ENCODE data around the gene SVEP1. TPM values are rescaled to one million over a fixed set of nuclear protein-coding genes. Genes with fewer than 3 reads are reported as not detected.

Gene SVEP1
- total RNA-seq, 1 donor from 2014 or later, result 46.4 TPM

GRCh38 chr9:110605565-110605964, 26.0 kb upstream of the SVEP1 start:
- Histone ChIP-seq H3K27ac (ENCODE audit: low read depth, low read length) (no peak overlapping the region), H3K4me3 (ENCODE audit: low read length in 3 of 3) (no peak overlapping the region), H3K27me3 (ENCODE audit: control insufficient read depth in 3 of 3, insufficient read depth in 3 of 3, low read length in 3 of 3) (no peaks in the 10 kb centered on the region), H3K9me3 (ENCODE audit: control insufficient read depth in 3 of 3, low read length in 3 of 3) (no peaks in the 10 kb centered on the region), H3K9ac (ENCODE audit: low read depth in 1 of 3, low read length in 3 of 3) (no peak overlapping the region), H3K36me3 (ENCODE audit: control insufficient read depth in 3 of 3, insufficient read depth in 3 of 3, low read length in 3 of 3) (no peaks in the 10 kb centered on the region), H3K4me1 (ENCODE audit: control insufficient read depth in 3 of 3, insufficient read depth in 3 of 3, low read length in 3 of 3) (no peaks in the 10 kb centered on the region)

GRCh38 chr9:110604171-110604601, 24.6 kb upstream of the SVEP1 start:
- Histone ChIP-seq H3K27ac (ENCODE audit: low read depth, low read length) (no peak overlapping the region), H3K9ac (ENCODE audit: low read depth in 1 of 3, low read length in 3 of 3) (no peak overlapping the region)

DNA sequence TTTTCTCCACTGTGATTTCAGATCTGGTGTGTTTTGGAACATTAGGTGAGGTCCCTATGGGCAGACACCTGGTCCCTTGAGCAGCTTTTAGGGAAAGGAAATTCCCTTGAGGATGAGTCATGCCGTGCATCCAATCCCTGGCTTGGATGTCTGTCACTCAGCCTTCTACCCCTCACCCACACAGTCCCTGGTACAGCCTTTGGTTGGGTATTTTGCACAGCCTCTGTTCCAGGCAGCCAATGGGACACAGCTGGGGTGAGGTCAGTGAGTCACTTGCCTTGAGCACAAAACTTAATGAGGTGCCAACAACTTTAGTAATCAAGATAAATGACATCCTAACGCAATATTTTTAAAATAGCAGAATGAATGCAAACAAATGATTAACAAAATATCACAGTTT, 22.7 kb upstream of the SVEP1 start:
- no peak overlapping the region for H3K9ac ChIP-seq (ENCODE audit: low read depth in 1 of 3, low read length in 3 of 3)
- no peak overlapping the region for H3K27ac ChIP-seq (ENCODE audit: low read depth, low read length)
- H3K9me3 ChIP-seq (ENCODE audit: control insufficient read depth in 3 of 3, low read length in 3 of 3), result peaks cover 0 to 2% (median 0%) of the 10 kb centered on the region in 3 donors
- H3K27me3 ChIP-seq (ENCODE audit: control insufficient read depth in 3 of 3, insufficient read depth in 3 of 3, low read length in 3 of 3), result no peaks in the 10 kb centered on the region
- no peaks in the 10 kb centered on the region for H3K4me1 ChIP-seq (ENCODE audit: control insufficient read depth in 3 of 3, insufficient read depth in 3 of 3, low read length in 3 of 3)
- H3K4me3 ChIP-seq (ENCODE audit: low read length in 3 of 3), result no peak overlapping the region
- no peaks in the 10 kb centered on the region for H3K36me3 ChIP-seq (ENCODE audit: control insufficient read depth in 3 of 3, insufficient read depth in 3 of 3, low read length in 3 of 3)

More at GRCh38 chr9:110604171-110604601, 24.6 kb upstream of the SVEP1 start:
- Histone ChIP-seq H3K9me3 (ENCODE audit: control insufficient read depth in 3 of 3, low read length in 3 of 3) (no peaks in the 10 kb centered on the region), H3K4me1 (ENCODE audit: control insufficient read depth in 3 of 3, insufficient read depth in 3 of 3, low read length in 3 of 3) (no peaks in the 10 kb centered on the region), H3K4me3 (ENCODE audit: low read length in 3 of 3) (no peak overlapping the region), H3K36me3 (ENCODE audit: control insufficient read depth in 3 of 3, insufficient read depth in 3 of 3, low read length in 3 of 3) (no peaks in the 10 kb centered on the region), H3K27me3 (ENCODE audit: control insufficient read depth in 3 of 3, insufficient read depth in 3 of 3, low read length in 3 of 3) (no peaks in the 10 kb centered on the region)

GRCh38 chr9:110601098-110601497, 21.6 kb upstream of the SVEP1 start:
- no peak overlapping the region for H3K4me3 ChIP-seq (ENCODE audit: low read length in 3 of 3)
- H3K4me1 ChIP-seq (ENCODE audit: control insufficient read depth in 3 of 3, insufficient read depth in 3 of 3, low read length in 3 of 3), result no peaks in the 10 kb centered on the region
- H3K36me3 ChIP-seq (ENCODE audit: control insufficient read depth in 3 of 3, insufficient read depth in 3 of 3, low read length in 3 of 3), result no peaks in the 10 kb centered on the region
- no peaks in the 10 kb centered on the region for H3K27me3 ChIP-seq (ENCODE audit: control insufficient read depth in 3 of 3, insufficient read depth in 3 of 3, low read length in 3 of 3)
- H3K27ac ChIP-seq (ENCODE audit: low read depth, low read length), result no peak overlapping the region
- peaks cover 0 to 2% (median 0%) of the 10 kb centered on the region in 3 donors for H3K9me3 ChIP-seq (ENCODE audit: control insufficient read depth in 3 of 3, low read length in 3 of 3)
- no peak overlapping the region for H3K9ac ChIP-seq (ENCODE audit: low read depth in 1 of 3, low read length in 3 of 3)

GRCh38 chr9:110599468-110599867, 19.9 kb upstream of the SVEP1 start:
- no peaks in the 10 kb centered on the region for H3K4me1 ChIP-seq (ENCODE audit: control insufficient read depth in 3 of 3, insufficient read depth in 3 of 3, low read length in 3 of 3)
- no peaks in the 10 kb centered on the region for H3K36me3 ChIP-seq (ENCODE audit: control insufficient read depth in 3 of 3, insufficient read depth in 3 of 3, low read length in 3 of 3)
- peaks cover 0 to 2% (median 0%) of the 10 kb centered on the region in 3 donors for H3K9me3 ChIP-seq (ENCODE audit: control insufficient read depth in 3 of 3, low read length in 3 of 3)
- H3K27me3 ChIP-seq (ENCODE audit: control insufficient read depth in 3 of 3, insufficient read depth in 3 of 3, low read length in 3 of 3), result no peaks in the 10 kb centered on the region
- no peak overlapping the region for H3K27ac ChIP-seq (ENCODE audit: low read depth, low read length)
- no peak overlapping the region for H3K9ac ChIP-seq (ENCODE audit: low read depth in 1 of 3, low read length in 3 of 3)
- no peak overlapping the region for H3K4me3 ChIP-seq (ENCODE audit: low read length in 3 of 3)

- no peak overlapping the region for H3K27ac ChIP-seq (ENCODE audit: low read depth, low read length)
- H3K36me3 ChIP-seq (ENCODE audit: control insufficient read depth in 3 of 3, insufficient read depth in 3 of 3, low read length in 3 of 3), result no peaks in the 10 kb centered on the region
- no peaks in the 10 kb centered on the region for H3K4me1 ChIP-seq (ENCODE audit: control insufficient read depth in 3 of 3, insufficient read depth in 3 of 3, low read length in 3 of 3)
- H3K27me3 ChIP-seq (ENCODE audit: control insufficient read depth in 3 of 3, insufficient read depth in 3 of 3, low read length in 3 of 3), result no peaks in the 10 kb centered on the region
- no peaks in the 10 kb centered on the region for H3K9me3 ChIP-seq (ENCODE audit: control insufficient read depth in 3 of 3, low read length in 3 of 3)
- no peak overlapping the region for H3K4me3 ChIP-seq (ENCODE audit: low read length in 3 of 3)
- no peak overlapping the region for H3K9ac ChIP-seq (ENCODE audit: low read depth in 1 of 3, low read length in 3 of 3)
Measured at GRCh38 chr9:110592044-110592830, 12.7 kb upstream of the SVEP1 start.

GRCh38 chr9:110591526-110591925, 12.0 kb upstream of the SVEP1 start:
- no peak overlapping the region for H3K9ac ChIP-seq (ENCODE audit: low read depth in 1 of 3, low read length in 3 of 3)
- no peaks in the 10 kb centered on the region for H3K9me3 ChIP-seq (ENCODE audit: control insufficient read depth in 3 of 3, low read length in 3 of 3)
- H3K27me3 ChIP-seq (ENCODE audit: control insufficient read depth in 3 of 3, insufficient read depth in 3 of 3, low read length in 3 of 3), result no peaks in the 10 kb centered on the region
- no peaks in the 10 kb centered on the region for H3K4me1 ChIP-seq (ENCODE audit: control insufficient read depth in 3 of 3, insufficient read depth in 3 of 3, low read length in 3 of 3)
- H3K4me3 ChIP-seq (ENCODE audit: low read length in 3 of 3), result no peak overlapping the region
- no peak overlapping the region for H3K27ac ChIP-seq (ENCODE audit: low read depth, low read length)
- H3K36me3 ChIP-seq (ENCODE audit: control insufficient read depth in 3 of 3, insufficient read depth in 3 of 3, low read length in 3 of 3), result no peaks in the 10 kb centered on the region

- Histone ChIP-seq H3K4me3 (ENCODE audit: low read length in 3 of 3) (no peak overlapping the region), H3K27ac (ENCODE audit: low read depth, low read length) (no peak overlapping the region), H3K9me3 (ENCODE audit: control insufficient read depth in 3 of 3, low read length in 3 of 3) (no peaks in the 10 kb centered on the region)
Measured at GRCh38 chr9:110590816-110591215, 11.3 kb upstream of the SVEP1 start.

GRCh38 chr9:110588296-110588695, 8.8 kb upstream of the SVEP1 start:
- Histone ChIP-seq H3K9ac (ENCODE audit: low read depth in 1 of 3, low read length in 3 of 3) (no peak overlapping the region), H3K4me1 (ENCODE audit: control insufficient read depth in 3 of 3, insufficient read depth in 3 of 3, low read length in 3 of 3) (peaks cover 0 to under 1% (median 0%) of the 10 kb centered on the region in 3 donors), H3K4me3 (ENCODE audit: low read length in 3 of 3) (no peak overlapping the region), H3K27ac (ENCODE audit: low read depth, low read length) (no peak overlapping the region), H3K36me3 (ENCODE audit: control insufficient read depth in 3 of 3, insufficient read depth in 3 of 3, low read length in 3 of 3) (no peaks in the 10 kb centered on the region), H3K27me3 (ENCODE audit: control insufficient read depth in 3 of 3, insufficient read depth in 3 of 3, low read length in 3 of 3) (no peaks in the 10 kb centered on the region), H3K9me3 (ENCODE audit: control insufficient read depth in 3 of 3, low read length in 3 of 3) (no peaks in the 10 kb centered on the region)

More at GRCh38 chr9:110590816-110591215, 11.3 kb upstream of the SVEP1 start:
- H3K4me1 ChIP-seq (ENCODE audit: control insufficient read depth in 3 of 3, insufficient read depth in 3 of 3, low read length in 3 of 3), result no peaks in the 10 kb centered on the region
- H3K36me3 ChIP-seq (ENCODE audit: control insufficient read depth in 3 of 3, insufficient read depth in 3 of 3, low read length in 3 of 3), result no peaks in the 10 kb centered on the region
- no peaks in the 10 kb centered on the region for H3K27me3 ChIP-seq (ENCODE audit: control insufficient read depth in 3 of 3, insufficient read depth in 3 of 3, low read length in 3 of 3)
- no peak overlapping the region for H3K9ac ChIP-seq (ENCODE audit: low read depth in 1 of 3, low read length in 3 of 3)

DNA sequence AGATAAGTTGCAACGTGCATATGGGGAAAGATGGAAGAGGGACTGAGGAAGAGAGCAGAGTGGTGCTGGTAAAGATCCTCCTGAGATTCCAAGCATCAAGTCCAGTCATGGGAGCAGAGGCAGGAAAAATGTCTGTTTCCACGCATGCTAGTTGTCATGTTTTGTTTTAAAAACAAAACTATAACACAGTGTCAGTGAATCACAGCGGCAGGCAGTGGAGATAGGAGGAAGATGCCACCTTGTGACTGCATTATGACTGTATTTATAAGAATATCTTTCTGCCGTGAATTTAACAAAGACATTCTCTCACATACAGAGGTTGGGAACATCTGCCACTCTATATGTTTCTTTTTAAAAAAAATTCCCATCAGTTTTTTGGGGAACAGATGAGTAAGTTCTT, 3.7 kb upstream of the SVEP1 start:
- H3K27ac ChIP-seq (ENCODE audit: low read depth, low read length), result no peak overlapping the region
- H3K4me3 ChIP-seq (ENCODE audit: low read length in 3 of 3), result no peak overlapping the region
- peaks cover 0 to 6% (median 0%) of the 10 kb centered on the region in 3 donors for H3K4me1 ChIP-seq (ENCODE audit: control insufficient read depth in 3 of 3, insufficient read depth in 3 of 3, low read length in 3 of 3)

More for the DNA sequence above, 3.7 kb upstream of the SVEP1 start:
- Histone ChIP-seq H3K9me3 (ENCODE audit: control insufficient read depth in 3 of 3, low read length in 3 of 3) (no peaks in the 10 kb centered on the region), H3K9ac (ENCODE audit: low read depth in 1 of 3, low read length in 3 of 3) (no peak overlapping the region), H3K36me3 (ENCODE audit: control insufficient read depth in 3 of 3, insufficient read depth in 3 of 3, low read length in 3 of 3) (no peaks in the 10 kb centered on the region), H3K27me3 (ENCODE audit: control insufficient read depth in 3 of 3, insufficient read depth in 3 of 3, low read length in 3 of 3) (peaks cover 9 to 24% (median 12%) of the 10 kb centered on the region in 3 donors)
